ENCODE data around the gene SMPDL3A.

DNA sequence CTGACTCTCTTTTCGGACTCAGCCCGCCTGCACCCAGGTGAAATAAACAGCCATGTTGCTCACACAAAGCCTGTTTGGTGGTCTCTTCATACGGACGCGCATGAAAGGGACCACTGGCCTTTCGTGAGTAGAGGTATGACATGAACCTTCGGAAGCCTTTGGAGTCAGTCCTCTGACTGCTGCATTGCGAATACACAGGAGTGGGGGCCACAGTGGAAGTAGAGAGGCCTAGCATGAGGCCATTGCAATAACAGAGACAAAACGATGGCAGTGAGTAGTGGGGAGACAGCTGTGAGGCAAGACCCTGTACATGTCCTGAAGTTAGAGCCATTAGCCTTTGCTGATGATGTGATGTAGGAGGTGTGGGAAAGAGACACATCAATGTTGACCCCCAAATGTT is 56.4 kb downstream of the SMPDL3A start:
- TF ChIP-seq, protein P1, sequence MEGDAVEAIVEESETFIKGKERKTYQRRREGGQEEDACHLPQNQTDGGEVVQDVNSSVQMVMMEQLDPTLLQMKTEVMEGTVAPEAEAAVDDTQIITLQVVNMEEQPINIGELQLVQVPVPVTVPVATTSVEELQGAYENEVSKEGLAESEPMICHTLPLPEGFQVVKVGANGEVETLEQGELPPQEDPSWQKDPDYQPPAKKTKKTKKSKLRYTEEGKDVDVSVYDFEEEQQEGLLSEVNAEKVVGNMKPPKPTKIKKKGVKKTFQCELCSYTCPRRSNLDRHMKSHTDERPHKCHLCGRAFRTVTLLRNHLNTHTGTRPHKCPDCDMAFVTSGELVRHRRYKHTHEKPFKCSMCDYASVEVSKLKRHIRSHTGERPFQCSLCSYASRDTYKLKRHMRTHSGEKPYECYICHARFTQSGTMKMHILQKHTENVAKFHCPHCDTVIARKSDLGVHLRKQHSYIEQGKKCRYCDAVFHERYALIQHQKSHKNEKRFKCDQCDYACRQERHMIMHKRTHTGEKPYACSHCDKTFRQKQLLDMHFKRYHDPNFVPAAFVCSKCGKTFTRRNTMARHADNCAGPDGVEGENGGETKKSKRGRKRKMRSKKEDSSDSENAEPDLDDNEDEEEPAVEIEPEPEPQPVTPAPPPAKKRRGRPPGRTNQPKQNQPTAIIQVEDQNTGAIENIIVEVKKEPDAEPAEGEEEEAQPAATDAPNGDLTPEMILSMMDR (IDR thresholded peaks at IDR 0.05): no peak
- TF ChIP-seq POLR2A (IDR thresholded peaks at IDR 0.05): no peak

Measured in thyroid gland (tissue), 4 donors.